Measurements from ENCODE around the gene GLRA3.
"Not testable (repeated sequence)": the region's sequence is repeated elsewhere in the genome, so short reads cannot be mapped to it uniquely, and the experiment has no call there.

The GLRA3 gene

DNA sequence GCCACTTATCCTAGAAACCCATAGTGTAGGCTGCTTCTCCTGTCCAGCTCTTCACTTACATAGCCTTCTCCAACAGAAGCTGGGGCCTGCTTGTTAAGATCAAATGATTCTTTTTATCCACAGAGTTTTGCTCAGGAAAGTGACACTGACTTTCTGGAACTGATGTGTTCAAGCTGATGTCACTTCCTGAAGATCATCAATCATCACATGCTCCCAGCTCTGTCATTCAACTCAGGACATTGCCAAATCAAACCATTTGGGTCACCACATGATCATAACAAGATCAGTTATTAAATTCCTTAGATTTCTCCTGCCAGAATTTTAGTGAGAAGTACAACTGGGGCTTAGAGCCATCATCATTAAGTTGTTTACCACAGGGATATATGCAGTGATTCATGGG is 39.4 kb downstream of the GLRA3 start:
- no peaks in the 10 kb centered on the region for H3K36me3 ChIP-seq (ENCODE audit: insufficient read depth, low read length)

DNA sequence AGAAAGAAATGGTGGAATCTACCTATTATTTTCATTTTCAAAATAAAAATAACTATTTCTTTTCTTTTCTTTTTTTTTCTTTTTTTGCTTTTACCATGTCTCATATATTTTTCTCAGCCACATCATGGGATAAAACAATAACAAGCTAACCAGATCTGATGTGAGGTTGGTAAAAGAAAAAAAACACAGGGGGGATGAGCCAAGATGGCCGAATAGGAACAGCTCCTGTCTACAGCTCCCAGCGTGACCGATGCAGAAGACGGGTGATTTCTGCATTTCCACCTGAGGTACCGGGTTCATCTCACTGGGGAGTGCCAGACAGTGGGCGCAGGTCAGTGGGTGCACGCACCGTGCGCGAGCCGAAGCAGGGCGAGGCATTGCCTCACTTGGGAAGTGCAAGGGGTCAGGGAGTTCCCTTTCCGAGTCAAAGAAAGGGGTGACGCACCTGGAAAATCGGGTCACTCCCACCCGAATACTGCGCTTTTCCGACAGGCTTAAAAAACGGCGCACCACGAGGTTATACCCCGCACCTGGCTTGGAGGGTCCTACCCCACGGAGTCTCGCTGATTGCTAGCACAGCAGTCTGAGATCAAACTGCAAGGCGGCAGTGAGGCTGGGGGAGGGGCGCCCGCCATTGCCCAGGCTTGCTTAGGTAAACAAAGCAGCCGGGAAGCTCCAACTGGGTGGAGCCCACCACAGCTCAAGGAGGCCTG is 50.6 kb downstream of the GLRA3 start:
- H2AFZ ChIP-seq (ENCODE audit: low read depth, low read length); H3K4me1 ChIP-seq (ENCODE audit: insufficient read depth, low read length); H3K4me3 ChIP-seq (ENCODE audit: low read length); H3K9me3 ChIP-seq (ENCODE audit: low read length); H3K27me3 ChIP-seq (ENCODE audit: insufficient read depth, low read length); H3K36me3 ChIP-seq (ENCODE audit: insufficient read depth, low read length): not testable (repeated sequence)

More for the DNA sequence above, 39.4 kb downstream of the GLRA3 start:
- H3K9me3 ChIP-seq (ENCODE audit: low read length): no peaks in the 10 kb centered on the region
- no peak overlapping the region for H2AFZ ChIP-seq (ENCODE audit: low read depth, low read length)
- no peaks in the 10 kb centered on the region for H3K4me1 ChIP-seq (ENCODE audit: insufficient read depth, low read length)
- no peak overlapping the region for H3K4me3 ChIP-seq (ENCODE audit: low read length)
- H3K27me3 ChIP-seq (ENCODE audit: insufficient read depth, low read length): no peaks in the 10 kb centered on the region

DNA sequence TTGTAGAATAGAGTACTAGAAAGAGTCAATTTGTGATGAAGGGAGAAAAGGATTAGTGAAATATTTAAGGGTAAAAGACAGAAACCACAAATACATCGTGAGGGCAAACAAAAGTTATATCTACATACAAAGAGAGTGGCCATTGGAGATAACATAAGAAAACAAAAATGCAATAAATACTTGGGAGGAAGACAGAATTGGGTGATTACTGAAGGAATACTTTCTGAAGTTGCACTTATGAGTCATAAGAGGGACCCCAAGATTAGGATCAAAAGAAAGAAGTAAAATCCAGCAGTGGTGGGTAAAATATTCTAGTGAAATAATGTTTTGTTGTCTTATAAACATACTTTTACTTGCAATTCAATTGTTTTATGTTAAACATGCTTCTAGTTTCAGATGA is 53.7 kb downstream of the GLRA3 start:
- no peaks in the 10 kb centered on the region for H3K9me3 ChIP-seq (ENCODE audit: low read length)
- no peak overlapping the region for H3K4me3 ChIP-seq (ENCODE audit: low read length)
- no peaks in the 10 kb centered on the region for H3K27me3 ChIP-seq (ENCODE audit: insufficient read depth, low read length)
- no peaks in the 10 kb centered on the region for H3K4me1 ChIP-seq (ENCODE audit: insufficient read depth, low read length)
- no peaks in the 10 kb centered on the region for H3K36me3 ChIP-seq (ENCODE audit: insufficient read depth, low read length)
- no peak overlapping the region for H2AFZ ChIP-seq (ENCODE audit: low read depth, low read length)

DNA sequence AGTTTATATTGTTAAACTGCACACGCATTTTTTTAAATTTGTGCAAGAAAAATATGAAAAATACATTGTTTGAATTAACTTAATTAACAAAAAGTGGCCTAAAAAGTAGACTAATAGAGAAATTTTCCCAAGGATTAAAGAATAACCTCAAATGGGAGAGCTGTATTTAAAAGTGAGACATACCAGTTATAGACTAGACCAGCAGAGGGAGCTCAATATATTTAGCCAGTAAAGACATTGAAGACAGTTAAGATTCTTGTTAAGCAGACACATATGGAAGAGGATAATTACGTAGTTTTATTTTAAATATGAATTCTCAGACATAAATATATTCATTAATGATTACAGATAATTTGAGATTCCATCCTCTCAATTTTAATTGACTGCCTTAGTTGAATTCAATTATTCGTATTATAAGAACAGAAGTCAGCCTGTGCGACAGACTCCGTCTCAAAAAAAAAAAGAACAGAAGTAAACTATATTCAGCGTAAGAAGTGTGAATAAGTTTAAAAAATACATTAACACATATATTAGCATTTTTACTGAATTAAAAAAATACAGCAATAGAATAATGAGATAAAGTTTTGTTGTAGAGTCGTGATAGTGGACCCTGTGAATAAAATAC is 64.8 kb downstream of the GLRA3 start:
- Histone ChIP-seq H3K27me3 (ENCODE audit: insufficient read depth, low read length) (no peaks in the 10 kb centered on the region), H2AFZ (ENCODE audit: low read depth, low read length) (no peak overlapping the region), H3K4me3 (ENCODE audit: low read length) (no peak overlapping the region), H3K9me3 (ENCODE audit: low read length) (no peaks in the 10 kb centered on the region), H3K36me3 (ENCODE audit: insufficient read depth, low read length) (no peaks in the 10 kb centered on the region), H3K4me1 (ENCODE audit: insufficient read depth, low read length) (no peaks in the 10 kb centered on the region)

DNA sequence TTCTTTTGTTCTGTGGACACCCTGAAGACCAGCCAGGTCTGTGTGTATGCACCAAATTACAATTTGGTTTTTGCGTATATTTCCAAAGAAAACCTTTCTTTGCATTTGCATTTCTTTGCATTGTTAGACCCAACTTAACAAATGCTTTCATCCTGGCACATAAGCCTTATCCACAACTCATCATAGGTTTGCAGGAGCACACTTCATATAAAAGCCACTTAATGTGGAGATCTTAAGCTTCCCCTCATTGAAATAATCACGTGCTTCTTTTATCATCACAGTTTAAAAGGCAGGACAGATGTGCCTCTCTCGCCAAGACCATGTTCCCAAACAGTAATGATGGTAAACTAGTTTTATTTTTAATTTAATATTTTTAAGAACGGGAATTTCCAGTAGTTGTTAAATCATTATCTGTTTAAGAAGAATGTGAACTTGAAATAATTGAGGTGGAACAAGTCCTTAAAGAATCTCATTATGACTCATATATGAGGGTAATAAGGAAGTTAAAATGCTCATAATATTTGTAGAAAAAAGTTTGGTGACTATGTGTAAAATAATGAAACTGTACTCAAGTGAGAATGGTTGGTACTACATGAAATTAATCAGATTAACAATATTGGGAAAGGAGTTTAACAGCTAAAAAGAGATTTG is 65.5 kb downstream of the GLRA3 start:
- Histone ChIP-seq H3K4me1 (ENCODE audit: insufficient read depth, low read length) (no peaks in the 10 kb centered on the region), H3K9me3 (ENCODE audit: low read length) (no peaks in the 10 kb centered on the region), H3K36me3 (ENCODE audit: insufficient read depth, low read length) (no peaks in the 10 kb centered on the region), H3K27me3 (ENCODE audit: insufficient read depth, low read length) (no peaks in the 10 kb centered on the region), H3K4me3 (ENCODE audit: low read length) (no peak overlapping the region), H2AFZ (ENCODE audit: low read depth, low read length) (no peak overlapping the region)

DNA sequence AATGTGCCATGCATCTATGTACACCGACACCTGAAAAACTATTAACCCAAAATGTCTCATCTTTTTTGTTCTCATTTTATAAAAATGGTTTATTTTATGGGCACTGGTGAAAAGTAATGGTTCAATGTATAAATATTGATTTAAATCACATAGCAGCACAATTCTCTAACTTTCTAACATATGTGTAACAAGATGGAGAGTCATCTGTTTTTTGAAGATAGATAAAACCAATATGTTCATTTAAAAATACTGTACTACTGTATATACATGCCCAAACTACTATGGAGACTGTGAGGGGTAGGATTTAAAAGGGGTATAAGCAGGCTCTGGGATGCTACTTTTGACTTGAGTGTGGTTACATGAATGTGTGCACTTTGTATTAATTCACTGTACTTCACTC is 67.6 kb downstream of the GLRA3 start:
- peaks cover 7% of the 10 kb centered on the region for H3K4me1 ChIP-seq (ENCODE audit: insufficient read depth, low read length)
- no peak overlapping the region for H2AFZ ChIP-seq (ENCODE audit: low read depth, low read length)
- H3K36me3 ChIP-seq (ENCODE audit: insufficient read depth, low read length): no peaks in the 10 kb centered on the region
- no peaks in the 10 kb centered on the region for H3K27me3 ChIP-seq (ENCODE audit: insufficient read depth, low read length)
- no peak overlapping the region for H3K4me3 ChIP-seq (ENCODE audit: low read length)
- H3K9me3 ChIP-seq (ENCODE audit: low read length): no peaks in the 10 kb centered on the region

DNA sequence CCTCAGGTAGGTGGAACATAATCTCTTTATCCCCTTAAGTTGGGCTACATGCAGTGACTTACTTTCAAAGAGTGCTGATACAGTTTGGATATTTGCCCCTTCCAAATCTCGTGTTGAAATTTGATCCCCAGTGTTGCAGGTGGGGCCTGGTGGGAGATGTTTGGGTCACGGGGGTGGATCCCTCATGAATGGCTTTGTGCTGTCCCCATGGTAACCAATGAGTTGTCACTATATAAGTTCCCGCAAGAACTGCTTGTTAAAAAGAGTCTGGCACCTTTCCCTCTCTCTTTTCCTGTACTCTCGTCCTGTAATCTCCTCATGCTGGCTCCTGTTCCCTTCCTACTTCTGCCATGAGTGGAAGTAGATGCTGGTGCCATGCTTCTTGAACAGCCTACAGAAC is 71.3 kb downstream of the GLRA3 start:
- Histone ChIP-seq H3K4me1 (ENCODE audit: insufficient read depth, low read length) (peaks cover 7% of the 10 kb centered on the region), H3K27me3 (ENCODE audit: insufficient read depth, low read length) (no peaks in the 10 kb centered on the region), H2AFZ (ENCODE audit: low read depth, low read length) (peak overlapping the region; percentile 28), H3K36me3 (ENCODE audit: insufficient read depth, low read length) (no peaks in the 10 kb centered on the region), H3K9me3 (ENCODE audit: low read length) (no peaks in the 10 kb centered on the region), H3K4me3 (ENCODE audit: low read length) (no peak overlapping the region)

DNA sequence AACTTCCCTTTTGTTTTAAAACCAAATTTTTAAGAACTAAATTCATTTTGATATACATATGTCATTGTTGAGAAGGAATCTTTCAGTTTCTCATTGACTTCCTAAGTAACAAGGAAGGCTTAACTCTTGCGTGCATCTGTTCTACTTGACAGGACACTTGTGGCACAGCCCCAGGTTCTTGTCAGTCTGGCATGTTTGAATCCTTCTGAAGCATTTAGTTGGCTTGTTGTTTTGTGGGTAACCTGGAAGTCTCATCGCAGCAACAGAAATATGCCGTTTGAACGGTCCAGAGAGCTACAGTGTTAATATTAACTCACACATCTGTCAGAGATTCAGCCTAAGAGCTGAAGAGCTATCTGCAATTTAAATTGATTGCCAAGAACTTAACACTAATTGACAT is 76.0 kb downstream of the GLRA3 start:
- Histone ChIP-seq H3K9me3 (ENCODE audit: low read length) (no peaks in the 10 kb centered on the region), H2AFZ (ENCODE audit: low read depth, low read length) (no peak overlapping the region), H3K27me3 (ENCODE audit: insufficient read depth, low read length) (no peaks in the 10 kb centered on the region), H3K4me3 (ENCODE audit: low read length) (no peak overlapping the region), H3K36me3 (ENCODE audit: insufficient read depth, low read length) (no peaks in the 10 kb centered on the region), H3K4me1 (ENCODE audit: insufficient read depth, low read length) (peaks cover 5% of the 10 kb centered on the region)

DNA sequence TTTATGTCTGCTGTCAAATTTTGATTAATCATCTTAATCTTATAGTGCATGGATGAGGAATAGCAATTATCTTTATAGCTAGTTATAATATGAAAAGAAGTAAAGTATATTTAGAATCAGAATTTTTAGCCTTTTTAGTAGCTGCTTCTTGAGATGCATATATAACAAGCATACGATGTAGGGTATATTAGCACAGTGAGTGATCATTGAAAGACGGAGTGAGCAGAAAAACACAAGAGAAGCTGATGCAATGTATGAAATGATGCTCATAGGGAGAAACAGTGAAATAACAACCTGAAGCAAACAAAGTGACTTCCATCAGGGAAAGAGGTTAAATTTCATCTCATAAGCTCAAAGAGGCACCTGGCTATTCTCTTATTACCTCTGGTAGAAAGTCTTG is 77.0 kb downstream of the GLRA3 start:
- Histone ChIP-seq H3K4me3 (ENCODE audit: low read length) (no peak overlapping the region), H2AFZ (ENCODE audit: low read depth, low read length) (no peak overlapping the region), H3K36me3 (ENCODE audit: insufficient read depth, low read length) (no peaks in the 10 kb centered on the region), H3K27me3 (ENCODE audit: insufficient read depth, low read length) (no peaks in the 10 kb centered on the region), H3K4me1 (ENCODE audit: insufficient read depth, low read length) (no peaks in the 10 kb centered on the region), H3K9me3 (ENCODE audit: low read length) (no peaks in the 10 kb centered on the region)

DNA sequence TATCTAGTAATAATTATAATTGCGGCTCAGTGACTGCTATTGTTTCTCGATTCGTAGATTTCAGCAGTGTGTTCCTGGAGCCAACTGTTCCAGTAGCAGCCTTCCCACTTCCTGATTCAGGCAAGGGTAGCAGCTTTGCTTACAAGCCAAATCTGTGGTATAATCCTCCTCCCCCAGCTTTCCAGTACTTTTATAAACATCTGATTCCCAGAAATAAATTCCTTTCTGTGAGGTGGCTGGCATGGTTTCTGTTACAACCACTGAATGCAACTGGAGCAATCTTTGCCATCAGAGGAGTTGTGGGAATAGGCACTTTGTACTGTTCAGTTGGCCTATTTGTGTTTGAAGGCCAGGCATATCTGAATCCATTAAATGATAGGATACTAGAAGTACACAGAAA is 80.0 kb downstream of the GLRA3 start:
- Histone ChIP-seq H2AFZ (ENCODE audit: low read depth, low read length) (no peak overlapping the region), H3K36me3 (ENCODE audit: insufficient read depth, low read length) (no peaks in the 10 kb centered on the region), H3K9me3 (ENCODE audit: low read length) (no peaks in the 10 kb centered on the region), H3K4me1 (ENCODE audit: insufficient read depth, low read length) (no peaks in the 10 kb centered on the region), H3K27me3 (ENCODE audit: insufficient read depth, low read length) (no peaks in the 10 kb centered on the region), H3K4me3 (ENCODE audit: low read length) (no peak overlapping the region)

DNA sequence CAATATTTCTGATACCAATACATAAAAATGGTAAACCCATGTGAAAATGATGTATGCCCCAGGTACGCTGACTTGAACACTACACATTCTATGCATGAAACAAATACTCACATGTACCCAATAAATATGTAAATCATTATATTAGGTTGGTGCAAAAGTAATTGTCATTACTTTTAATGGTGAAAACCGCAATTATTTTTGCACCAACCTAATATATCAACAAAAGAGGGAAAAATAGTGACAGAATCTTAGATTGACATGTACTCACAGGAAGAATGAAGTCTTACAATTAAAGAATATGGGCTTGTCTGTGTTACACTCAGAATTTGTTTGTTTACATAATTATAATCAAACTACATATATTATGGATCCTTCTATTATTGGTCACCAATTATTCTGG is 82.3 kb downstream of the GLRA3 start:
- Histone ChIP-seq H2AFZ (ENCODE audit: low read depth, low read length) (no peak overlapping the region), H3K27me3 (ENCODE audit: insufficient read depth, low read length) (no peaks in the 10 kb centered on the region), H3K4me1 (ENCODE audit: insufficient read depth, low read length) (no peaks in the 10 kb centered on the region), H3K36me3 (ENCODE audit: insufficient read depth, low read length) (no peaks in the 10 kb centered on the region), H3K9me3 (ENCODE audit: low read length) (no peaks in the 10 kb centered on the region), H3K4me3 (ENCODE audit: low read length) (no peak overlapping the region)

DNA sequence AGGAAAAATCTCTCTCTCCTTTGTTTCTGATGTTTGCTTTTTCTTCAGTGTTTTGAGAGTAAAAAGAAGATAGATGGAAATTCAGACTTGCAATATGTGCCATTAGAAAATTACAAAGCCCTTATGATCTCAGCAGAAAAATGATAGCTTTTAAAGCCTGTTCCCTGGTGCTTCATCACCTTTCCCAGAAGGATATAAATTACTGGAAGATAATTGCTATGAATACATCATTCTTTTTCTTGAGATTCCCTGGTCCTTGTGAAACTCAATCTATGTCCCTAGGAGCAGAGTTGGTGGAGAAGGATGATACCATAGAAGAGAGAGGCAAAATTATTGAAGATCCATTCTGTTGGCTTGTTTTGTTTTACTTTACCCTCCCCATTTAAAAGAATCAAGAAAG is 86.5 kb downstream of the GLRA3 start:
- Histone ChIP-seq H3K36me3 (ENCODE audit: insufficient read depth, low read length) (no peaks in the 10 kb centered on the region), H3K4me1 (ENCODE audit: insufficient read depth, low read length) (no peaks in the 10 kb centered on the region), H2AFZ (ENCODE audit: low read depth, low read length) (no peak overlapping the region), H3K9me3 (ENCODE audit: low read length) (no peaks in the 10 kb centered on the region), H3K27me3 (ENCODE audit: insufficient read depth, low read length) (no peaks in the 10 kb centered on the region), H3K4me3 (ENCODE audit: low read length) (no peak overlapping the region)

DNA sequence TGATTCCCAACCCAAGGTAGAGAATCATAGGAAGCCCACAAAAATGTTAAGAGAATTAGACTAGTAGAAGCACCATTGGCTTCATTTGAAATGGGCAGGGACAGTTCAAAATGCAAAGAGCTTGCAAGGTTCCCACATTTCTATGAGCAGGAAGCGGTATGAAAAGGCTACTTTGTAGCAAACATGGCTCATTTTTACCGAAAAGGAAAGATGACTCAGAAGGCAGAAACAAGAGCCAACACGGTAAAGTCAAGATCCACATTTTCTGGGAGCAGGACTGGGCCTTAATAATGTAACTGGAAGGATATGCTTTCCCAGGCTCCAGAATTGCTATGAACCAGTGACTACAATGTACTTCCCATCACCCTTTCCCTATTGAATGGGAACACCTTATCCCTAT is 89.5 kb downstream of the GLRA3 start:
- Histone ChIP-seq H3K4me3 (ENCODE audit: low read length) (no peak overlapping the region), H2AFZ (ENCODE audit: low read depth, low read length) (no peak overlapping the region), H3K4me1 (ENCODE audit: insufficient read depth, low read length) (no peaks in the 10 kb centered on the region), H3K9me3 (ENCODE audit: low read length) (no peaks in the 10 kb centered on the region), H3K36me3 (ENCODE audit: insufficient read depth, low read length) (no peaks in the 10 kb centered on the region), H3K27me3 (ENCODE audit: insufficient read depth, low read length) (no peaks in the 10 kb centered on the region)
